Testis (tissue), 2 donors: ENCODE data around the gene CCDC40.

ENCODE experiments used
- POLR2A ChIP-seq: fragments of 450-650 bp; IDR thresholded peaks from one replicate; pipeline ENCODE4 v1.6.1; 2017; ENCODE audit warnings: antibody characterized with exemption, mild to moderate bottlenecking, moderate library complexity
- TF ChIP-seq, protein P1 (sequence below), 3 experiments: fragments of 450-650 bp in 2 of 3; fragments of 200-600 bp in 1 of 3; sonication (generic) in 1 of 3; IDR thresholded peaks; one replicate each; pipeline ENCODE4 v1.5.1; 2016 to 2019; ENCODE audit warnings: antibody characterized with exemption in 3 of 3, mild to moderate bottlenecking in 2 of 3, moderate library complexity in 1 of 3

DNA sequence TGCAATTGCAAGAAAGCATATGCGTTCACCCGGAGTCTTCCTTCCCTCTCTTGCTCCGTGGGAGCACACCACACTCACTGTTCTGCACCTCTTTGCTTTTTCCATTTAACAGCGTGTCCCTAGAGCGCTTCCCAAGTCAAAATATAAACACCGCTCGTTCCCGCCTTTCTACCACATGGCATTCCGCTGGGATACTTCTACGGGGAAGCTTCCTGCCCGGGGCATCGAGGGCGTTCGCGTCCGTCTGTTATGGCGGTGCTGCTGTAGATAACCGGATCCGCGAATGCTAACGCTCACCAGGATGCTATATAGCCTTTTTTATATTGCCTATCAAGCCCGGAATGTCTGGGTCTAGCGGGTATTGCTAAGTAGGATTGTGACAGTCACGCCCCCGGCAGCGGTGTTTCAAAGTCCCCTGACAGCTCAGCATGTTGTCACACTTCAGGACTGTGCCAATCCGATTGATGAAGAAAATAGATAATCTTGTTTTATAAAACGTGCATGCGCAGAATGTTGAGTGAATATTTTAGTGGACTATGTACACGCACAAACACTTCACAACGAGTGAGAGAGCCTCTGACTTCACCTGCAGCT lies 31.0 kb downstream of the CCDC40 start:
- no peak for TF ChIP-seq POLR2A
- TF ChIP-seq, protein P1, sequence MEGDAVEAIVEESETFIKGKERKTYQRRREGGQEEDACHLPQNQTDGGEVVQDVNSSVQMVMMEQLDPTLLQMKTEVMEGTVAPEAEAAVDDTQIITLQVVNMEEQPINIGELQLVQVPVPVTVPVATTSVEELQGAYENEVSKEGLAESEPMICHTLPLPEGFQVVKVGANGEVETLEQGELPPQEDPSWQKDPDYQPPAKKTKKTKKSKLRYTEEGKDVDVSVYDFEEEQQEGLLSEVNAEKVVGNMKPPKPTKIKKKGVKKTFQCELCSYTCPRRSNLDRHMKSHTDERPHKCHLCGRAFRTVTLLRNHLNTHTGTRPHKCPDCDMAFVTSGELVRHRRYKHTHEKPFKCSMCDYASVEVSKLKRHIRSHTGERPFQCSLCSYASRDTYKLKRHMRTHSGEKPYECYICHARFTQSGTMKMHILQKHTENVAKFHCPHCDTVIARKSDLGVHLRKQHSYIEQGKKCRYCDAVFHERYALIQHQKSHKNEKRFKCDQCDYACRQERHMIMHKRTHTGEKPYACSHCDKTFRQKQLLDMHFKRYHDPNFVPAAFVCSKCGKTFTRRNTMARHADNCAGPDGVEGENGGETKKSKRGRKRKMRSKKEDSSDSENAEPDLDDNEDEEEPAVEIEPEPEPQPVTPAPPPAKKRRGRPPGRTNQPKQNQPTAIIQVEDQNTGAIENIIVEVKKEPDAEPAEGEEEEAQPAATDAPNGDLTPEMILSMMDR (IDR thresholded peaks at IDR 0.05), result no peak
